Loucy (cell line): ENCODE results near the gene CARD19.

Experiments
- H2AFZ ChIP-seq: fragments of 200-600 bp; sonication (generic); 2 replicates; pipeline ENCODE4 v1.6.0; 2016; ENCODE audit warnings: antibody characterized with exemption, mild to moderate bottlenecking, low read length, moderate library complexity
- H3F3A ChIP-seq: fragments of 200-600 bp; 2 replicates; pipeline ENCODE4 v1.6.0; 2016; ENCODE audit warnings: antibody characterized with exemption, low read depth, mild to moderate bottlenecking
- H3K27me3 ChIP-seq: fragments of 200-600 bp; sonication (generic); 2 replicates; pipeline ENCODE4 v1.6.1; 2014; ENCODE audit warnings: low read length, mild to moderate bottlenecking; ENCODE audit not compliant: insufficient read depth, poor library complexity, severe bottlenecking
- H3K36me3 ChIP-seq: fragments of 200-600 bp; sonication (generic); 2 replicates; pipeline ENCODE4 v1.6.1; 2016; ENCODE audit warnings: low read length; ENCODE audit not compliant: insufficient read depth
- H3K4me1 ChIP-seq: fragments of 200-600 bp; sonication (generic); 2 replicates; pipeline ENCODE4 v1.5.1; 2014; ENCODE audit warnings: low read length, mild to moderate bottlenecking; ENCODE audit not compliant: insufficient read depth, poor library complexity, severe bottlenecking
- H3K4me2 ChIP-seq: fragments of 200-600 bp; sonication (generic); 2 replicates; pipeline ENCODE4 v1.6.0; 2014; ENCODE audit warnings: antibody characterized with exemption, low read length, low read depth, mild to moderate bottlenecking; ENCODE audit not compliant: poor library complexity, severe bottlenecking
- H3K4me3 ChIP-seq: fragments of 200-600 bp; sonication (generic); 2 replicates; pipeline ENCODE4 v1.5.1; 2014; ENCODE audit warnings: low read length, mild to moderate bottlenecking, mixed read lengths; ENCODE audit not compliant: poor library complexity, severe bottlenecking
- H3K79me2 ChIP-seq: fragments of 200-600 bp; sonication (generic); 2 replicates; pipeline ENCODE4 v1.6.1; 2014; ENCODE audit warnings: low read length; ENCODE audit not compliant: insufficient read depth
- H3K9ac ChIP-seq: fragments of 200-600 bp; sonication (generic); 2 replicates; pipeline ENCODE4 v1.6.0; 2014; ENCODE audit warnings: mild to moderate bottlenecking, low read depth, low read length, moderate library complexity; ENCODE audit not compliant: poor library complexity, severe bottlenecking
- H3K9me2 ChIP-seq: fragments of 200-600 bp; sonication (generic); replicated peaks from 2 replicates; pipeline ENCODE4 v1.6.1; 2016; ENCODE audit warnings: low read depth, low read length, mixed read lengths
- H3K9me3 ChIP-seq: fragments of 200-600 bp; sonication (generic); 2 replicates; pipeline ENCODE4 v1.6.1; 2014; ENCODE audit warnings: mild to moderate bottlenecking, antibody characterized with exemption, low read length, low read depth; ENCODE audit not compliant: insufficient read depth
- H4K20me1 ChIP-seq: fragments of 200-600 bp; sonication (generic); 2 replicates; pipeline ENCODE4 v1.6.0; 2014; ENCODE audit warnings: antibody characterized with exemption, low read length, mild to moderate bottlenecking; ENCODE audit not compliant: insufficient read depth, poor library complexity, severe bottlenecking
- EZH2phosphoT487 ChIP-seq: fragments of 200-600 bp; IDR thresholded peaks from 2 replicates; pipeline ENCODE4 v1.6.1; 2018; ENCODE audit warnings: antibody characterized with exemption, mild to moderate bottlenecking, moderate library complexity, borderline replicate concordance
- TF ChIP-seq, protein P1 (sequence below): fragments of 200-600 bp; sonication (generic); conservative IDR thresholded peaks from 2 replicates; pipeline ENCODE4 v1.5.1; 2014; ENCODE audit warnings: mild to moderate bottlenecking, antibody characterized with exemption, low read length

Gene CARD19

DNA sequence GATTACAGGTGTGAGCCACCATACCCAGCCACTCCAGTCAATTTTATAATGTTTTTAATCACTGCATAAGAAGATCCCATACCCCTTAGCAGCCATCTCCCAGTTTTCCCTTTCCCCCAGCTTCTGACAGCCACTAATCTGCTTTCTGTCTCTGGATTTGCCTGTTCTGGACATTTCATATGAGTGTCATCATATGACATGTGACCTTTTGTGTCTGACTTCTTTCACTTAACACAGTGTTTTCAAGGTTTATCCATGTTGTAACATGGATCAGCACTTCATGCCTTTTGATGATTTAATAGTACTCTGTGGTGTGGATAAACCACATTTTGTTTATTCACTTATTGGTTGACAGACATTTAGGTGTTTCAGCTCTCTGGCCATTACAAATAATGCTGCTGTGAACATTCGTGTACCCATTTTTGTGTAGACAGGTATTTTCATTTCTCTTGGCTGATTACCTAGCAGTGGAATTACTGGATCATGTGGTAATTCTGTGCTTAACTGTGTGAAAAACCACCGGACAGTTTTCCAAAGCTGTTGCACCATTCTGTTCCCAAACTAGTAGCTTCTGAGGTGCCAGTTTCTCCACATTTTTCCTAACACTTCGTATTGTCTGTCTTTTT is 28.9 kb upstream of the CARD19 start:
- Histone ChIP-seq H3K4me1 (peaks cover 50% of the 10 kb centered on the region), H3K9ac (no peak overlapping the region), H3K9me2 (no peaks in the 10 kb centered on the region), H3K9me3 (no peaks in the 10 kb centered on the region), H3K27me3 (no peaks in the 10 kb centered on the region), H3K4me2 (no peak overlapping the region), H3K4me3 (no peak overlapping the region), H3K79me2 (no peaks in the 10 kb centered on the region), H3F3A (peaks cover 8% of the 10 kb centered on the region; the same call in 1 of the 2 replicates), H3K36me3 (no peaks in the 10 kb centered on the region), H4K20me1 (no peaks in the 10 kb centered on the region), H2AFZ (no peak overlapping the region)
- TF ChIP-seq, protein P1, sequence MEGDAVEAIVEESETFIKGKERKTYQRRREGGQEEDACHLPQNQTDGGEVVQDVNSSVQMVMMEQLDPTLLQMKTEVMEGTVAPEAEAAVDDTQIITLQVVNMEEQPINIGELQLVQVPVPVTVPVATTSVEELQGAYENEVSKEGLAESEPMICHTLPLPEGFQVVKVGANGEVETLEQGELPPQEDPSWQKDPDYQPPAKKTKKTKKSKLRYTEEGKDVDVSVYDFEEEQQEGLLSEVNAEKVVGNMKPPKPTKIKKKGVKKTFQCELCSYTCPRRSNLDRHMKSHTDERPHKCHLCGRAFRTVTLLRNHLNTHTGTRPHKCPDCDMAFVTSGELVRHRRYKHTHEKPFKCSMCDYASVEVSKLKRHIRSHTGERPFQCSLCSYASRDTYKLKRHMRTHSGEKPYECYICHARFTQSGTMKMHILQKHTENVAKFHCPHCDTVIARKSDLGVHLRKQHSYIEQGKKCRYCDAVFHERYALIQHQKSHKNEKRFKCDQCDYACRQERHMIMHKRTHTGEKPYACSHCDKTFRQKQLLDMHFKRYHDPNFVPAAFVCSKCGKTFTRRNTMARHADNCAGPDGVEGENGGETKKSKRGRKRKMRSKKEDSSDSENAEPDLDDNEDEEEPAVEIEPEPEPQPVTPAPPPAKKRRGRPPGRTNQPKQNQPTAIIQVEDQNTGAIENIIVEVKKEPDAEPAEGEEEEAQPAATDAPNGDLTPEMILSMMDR, result no peak
- no peak for TF ChIP-seq EZH2phosphoT487

DNA sequence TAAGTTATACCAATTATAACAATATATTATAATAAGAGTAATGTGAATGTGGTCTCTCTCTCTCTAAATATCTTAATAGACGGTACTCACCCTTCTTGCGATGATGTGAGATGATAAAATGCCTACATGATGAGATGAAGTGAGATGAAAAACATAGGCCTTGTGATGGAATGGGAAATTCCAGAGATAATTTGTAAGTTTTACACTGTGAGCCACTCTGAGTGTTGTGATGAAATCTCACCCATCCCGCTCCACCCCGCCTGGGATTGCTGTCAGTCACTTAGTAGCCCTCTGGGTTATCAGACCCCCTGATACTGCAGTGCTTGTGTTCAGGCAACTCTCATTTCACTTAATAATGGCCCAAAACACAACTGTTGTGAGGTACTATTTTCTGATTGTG is 27.1 kb upstream of the CARD19 start:
- H3K4me3 ChIP-seq, result no peak overlapping the region
- H3K9me3 ChIP-seq, result no peaks in the 10 kb centered on the region
- no peak overlapping the region for H3K9ac ChIP-seq
- TF ChIP-seq, protein P1, result no peak
- no peak for TF ChIP-seq EZH2phosphoT487
- peaks cover under 1% of the 10 kb centered on the region; the same call in 1 of the 2 replicates for H3F3A ChIP-seq
- H3K36me3 ChIP-seq, result no peaks in the 10 kb centered on the region
- no peak overlapping the region for H3K4me2 ChIP-seq
- H3K4me1 ChIP-seq, result peaks cover 40% of the 10 kb centered on the region
- H3K79me2 ChIP-seq, result no peaks in the 10 kb centered on the region
- H4K20me1 ChIP-seq, result no peaks in the 10 kb centered on the region
- H3K27me3 ChIP-seq, result no peaks in the 10 kb centered on the region
- H2AFZ ChIP-seq, result no peak overlapping the region
- no peaks in the 10 kb centered on the region for H3K9me2 ChIP-seq

DNA sequence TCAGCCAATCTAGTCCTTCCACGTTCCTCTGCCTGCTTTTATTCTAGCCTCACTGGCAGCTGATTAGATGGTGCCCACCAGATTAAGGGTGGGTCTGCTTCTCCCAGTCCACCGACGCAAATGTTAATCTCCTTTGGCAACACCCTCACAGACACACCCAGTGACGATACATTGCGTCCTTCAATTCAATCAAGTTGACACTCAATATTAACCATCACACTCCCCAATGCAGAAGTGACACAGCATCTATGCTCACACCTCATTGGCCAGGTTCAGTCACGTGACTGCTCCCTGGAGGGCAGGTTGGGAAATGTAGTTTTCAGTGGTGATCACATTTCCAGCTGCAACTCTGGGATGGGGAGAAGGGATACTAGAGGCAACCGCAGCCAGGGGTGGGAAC is 24.6 kb upstream of the CARD19 start:
- no peak overlapping the region for H3K9ac ChIP-seq
- H4K20me1 ChIP-seq, result no peaks in the 10 kb centered on the region
- H3K4me2 ChIP-seq, result no peak overlapping the region
- no peaks in the 10 kb centered on the region for H3K9me3 ChIP-seq
- H3K4me3 ChIP-seq, result no peak overlapping the region
- no peaks in the 10 kb centered on the region for H3K36me3 ChIP-seq
- H3F3A ChIP-seq, result no peaks in the 10 kb centered on the region
- peaks cover 22% of the 10 kb centered on the region for H3K4me1 ChIP-seq
- TF ChIP-seq, protein P1, result no peak
- no peak for TF ChIP-seq EZH2phosphoT487
- no peak overlapping the region for H2AFZ ChIP-seq
- no peaks in the 10 kb centered on the region for H3K27me3 ChIP-seq
- H3K79me2 ChIP-seq, result no peaks in the 10 kb centered on the region
- H3K9me2 ChIP-seq, result no peaks in the 10 kb centered on the region
